Peyer's patch (tissue), 4 donors: ENCODE measurements around the gene PPP1CB. TPM values are rescaled to one million over a fixed set of nuclear protein-coding genes. Genes with fewer than 3 reads are reported as not detected.
A peak's percentile ranks its signal among the peaks of the same experiment; 100 is the strongest.

ENCODE experiments used
- DNase-seq, 3 donors: peaks; one replicate each; pipeline ENCODE4 v3.0.0-alpha.2; 2017 to 2019
- H3K27ac ChIP-seq, 4 donors: fragments of 200-600 bp; sonication (generic); one replicate each; pipeline ENCODE4 v1.5.1; 2016 to 2019
- H3K27me3 ChIP-seq, 2 donors: fragments of 200-600 bp; sonication (generic); one replicate each; pipeline ENCODE4 v1.5.1; 2019
- H3K36me3 ChIP-seq, 3 donors: fragments of 200-600 bp; sonication (generic); one replicate each; pipeline ENCODE4 v1.5.1; 2016 to 2019
- H3K4me1 ChIP-seq, 4 donors: fragments of 200-600 bp; sonication (generic); one replicate each; pipeline ENCODE4 v1.5.1; 2016 to 2019
- H3K4me3 ChIP-seq, 4 donors: fragments of 200-600 bp; sonication (generic); 1 replicate in 3 of 4; 2 replicates in 1 of 4; pipeline ENCODE4 v1.5.1; 2016 to 2019; ENCODE audit warnings: mild to moderate bottlenecking in 1 of 4
- H3K9me3 ChIP-seq, 4 donors: fragments of 200-600 bp; sonication (generic); one replicate each; pipeline ENCODE4 v1.5.1; 2016 to 2019; ENCODE audit warnings: mild to moderate bottlenecking in 1 of 4
- POLR2A ChIP-seq, 2 donors: fragments of 450-650 bp; IDR thresholded peaks; one replicate each; pipeline ENCODE4 v1.5.1; 2017; ENCODE audit warnings: antibody characterized with exemption in 2 of 2, mild to moderate bottlenecking in 2 of 2, moderate library complexity in 2 of 2
- total RNA-seq, 4 donors: library from RNA; depleted of rRNA; stranded (reverse); fragments of >200 nt; gene quantifications; one replicate each; pipeline ENCODE4 v1.1.0, GENCODE V29; 2016
- TF ChIP-seq, protein P1 (sequence below), 6 experiments: fragments of 450-650 bp in 4 of 6; fragments of 200-600 bp in 2 of 6; sonication (generic) in 1 of 6; IDR thresholded peaks; one replicate each; pipeline ENCODE4 v1.5.1; 2017 to 2019; ENCODE audit warnings: antibody characterized with exemption in 6 of 6, mild to moderate bottlenecking in 3 of 6, moderate library complexity in 1 of 6

Gene PPP1CB
- total RNA-seq, 4 donors from 2014 or later, result 92.8 to 200 (median 123) TPM

DNA sequence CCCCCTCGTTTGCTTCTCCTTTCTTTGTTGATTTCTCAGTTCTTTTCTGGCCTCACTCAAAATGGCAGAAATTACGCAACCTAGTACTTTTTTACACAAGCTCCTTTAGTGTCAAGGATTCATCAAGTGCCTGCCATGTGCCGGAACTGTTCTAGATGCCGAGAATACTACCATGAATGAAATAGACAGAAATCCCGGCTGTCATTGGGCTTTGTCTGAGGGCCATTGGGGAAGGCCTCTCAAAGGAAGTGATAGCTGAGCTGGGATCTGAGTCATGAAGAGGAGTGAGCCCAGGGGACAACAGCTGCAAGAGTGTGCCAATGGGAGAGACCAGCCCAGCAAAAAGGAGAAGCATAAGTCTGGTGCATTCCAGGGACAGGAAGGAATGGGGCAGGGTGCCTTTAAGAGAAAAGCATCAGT lies 34.3 kb upstream of the PPP1CB start:
- H3K36me3 ChIP-seq, result no peaks in the 10 kb centered on the region
- peak in 1 of 3 donors; percentile 54 for DNase-seq
- TF ChIP-seq, protein P1, sequence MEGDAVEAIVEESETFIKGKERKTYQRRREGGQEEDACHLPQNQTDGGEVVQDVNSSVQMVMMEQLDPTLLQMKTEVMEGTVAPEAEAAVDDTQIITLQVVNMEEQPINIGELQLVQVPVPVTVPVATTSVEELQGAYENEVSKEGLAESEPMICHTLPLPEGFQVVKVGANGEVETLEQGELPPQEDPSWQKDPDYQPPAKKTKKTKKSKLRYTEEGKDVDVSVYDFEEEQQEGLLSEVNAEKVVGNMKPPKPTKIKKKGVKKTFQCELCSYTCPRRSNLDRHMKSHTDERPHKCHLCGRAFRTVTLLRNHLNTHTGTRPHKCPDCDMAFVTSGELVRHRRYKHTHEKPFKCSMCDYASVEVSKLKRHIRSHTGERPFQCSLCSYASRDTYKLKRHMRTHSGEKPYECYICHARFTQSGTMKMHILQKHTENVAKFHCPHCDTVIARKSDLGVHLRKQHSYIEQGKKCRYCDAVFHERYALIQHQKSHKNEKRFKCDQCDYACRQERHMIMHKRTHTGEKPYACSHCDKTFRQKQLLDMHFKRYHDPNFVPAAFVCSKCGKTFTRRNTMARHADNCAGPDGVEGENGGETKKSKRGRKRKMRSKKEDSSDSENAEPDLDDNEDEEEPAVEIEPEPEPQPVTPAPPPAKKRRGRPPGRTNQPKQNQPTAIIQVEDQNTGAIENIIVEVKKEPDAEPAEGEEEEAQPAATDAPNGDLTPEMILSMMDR (IDR thresholded peaks at IDR 0.05), result no peak
- TF ChIP-seq POLR2A (IDR thresholded peaks at IDR 0.05), result no peak
- peak overlapping the region in 3 of 4 donors; percentile 47 to 73 (median 55) for H3K27ac ChIP-seq
- peaks cover 0 to 10% (median 2%) of the 10 kb centered on the region in 4 donors for H3K4me1 ChIP-seq
- H3K4me3 ChIP-seq, result no peak overlapping the region
- no peaks in the 10 kb centered on the region for H3K9me3 ChIP-seq
- no peaks in the 10 kb centered on the region for H3K27me3 ChIP-seq

DNA sequence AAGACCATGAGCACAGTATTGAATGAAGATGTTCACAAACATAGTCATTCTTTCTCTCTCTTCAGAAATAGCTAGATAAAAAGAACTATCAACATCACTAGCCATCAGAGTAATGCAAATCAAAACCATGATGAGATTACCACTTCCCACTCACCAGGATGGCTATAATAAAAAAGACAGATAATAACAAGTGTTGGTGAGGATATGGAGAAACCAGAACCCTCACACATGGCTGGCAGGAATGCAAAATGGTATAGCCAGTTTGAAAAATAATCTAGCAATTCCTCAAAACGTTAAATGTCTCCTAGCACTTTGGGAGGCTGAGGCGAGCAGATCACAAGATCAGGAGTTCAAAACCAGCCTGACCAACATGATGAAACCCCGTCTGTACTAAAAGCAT lies 31.3 kb upstream of the PPP1CB start:
- H3K36me3 ChIP-seq, result no peaks in the 10 kb centered on the region
- no peaks in the 10 kb centered on the region for H3K27me3 ChIP-seq
- no peak overlapping the region for H3K4me3 ChIP-seq
- no peak overlapping the region for H3K27ac ChIP-seq
- DNase-seq, result no peak
- H3K9me3 ChIP-seq, result no peaks in the 10 kb centered on the region
- H3K4me1 ChIP-seq, result peaks cover 0 to 10% (median 2%) of the 10 kb centered on the region in 4 donors
- TF ChIP-seq, protein P1 (IDR thresholded peaks at IDR 0.05), result no peak
- TF ChIP-seq POLR2A (IDR thresholded peaks at IDR 0.05), result no peak

GRCh38 chr2:28721601-28722191 lies 29.9 kb upstream of the PPP1CB start:
- H3K27me3 ChIP-seq, result no peaks in the 10 kb centered on the region
- no peaks in the 10 kb centered on the region for H3K36me3 ChIP-seq
- TF ChIP-seq, protein P1 (IDR thresholded peaks at IDR 0.05), result no peak
- no peak for TF ChIP-seq POLR2A (IDR thresholded peaks at IDR 0.05)
- no peak overlapping the region for H3K4me3 ChIP-seq
- no peak overlapping the region for H3K27ac ChIP-seq
- peaks cover 0 to 3% (median 0%) of the 10 kb centered on the region in 4 donors for H3K4me1 ChIP-seq
- H3K9me3 ChIP-seq, result no peaks in the 10 kb centered on the region
- DNase-seq, result no peak

GRCh38 chr2:28725021-28725711 lies 26.5 kb upstream of the PPP1CB start:
- DNase-seq, result no peak
- no peak for TF ChIP-seq POLR2A (IDR thresholded peaks at IDR 0.05)
- TF ChIP-seq, protein P1 (IDR thresholded peaks at IDR 0.05), result no peak
- Histone ChIP-seq H3K27me3 (no peaks in the 10 kb centered on the region), H3K4me3 (no peak overlapping the region), H3K9me3 (no peaks in the 10 kb centered on the region), H3K4me1 (no peaks in the 10 kb centered on the region), H3K27ac (no peak overlapping the region), H3K36me3 (no peaks in the 10 kb centered on the region)

DNA sequence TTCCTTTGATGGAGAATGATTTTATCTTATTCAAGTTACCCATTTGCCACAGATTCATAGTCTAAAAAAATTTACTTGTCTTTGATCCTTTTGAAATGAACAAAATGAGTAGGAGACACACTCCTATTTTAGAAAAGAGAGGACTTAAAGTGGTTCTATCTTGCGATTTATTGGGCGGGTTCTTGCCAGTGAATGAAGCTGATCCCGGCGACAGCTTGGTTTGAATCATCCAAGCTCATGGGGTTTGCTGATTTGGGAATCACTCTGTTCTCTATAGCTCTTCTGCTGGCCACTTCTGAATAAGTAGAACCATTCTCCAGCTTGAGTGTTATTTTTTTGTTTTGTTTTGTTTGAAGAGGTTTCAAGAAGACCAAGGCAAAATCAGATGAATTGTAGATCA lies 25.5 kb upstream of the PPP1CB start:
- no peaks in the 10 kb centered on the region for H3K36me3 ChIP-seq
- H3K4me3 ChIP-seq, result no peak overlapping the region
- no peak for DNase-seq
- H3K27ac ChIP-seq, result no peak overlapping the region
- no peaks in the 10 kb centered on the region for H3K27me3 ChIP-seq
- H3K4me1 ChIP-seq, result no peaks in the 10 kb centered on the region
- no peaks in the 10 kb centered on the region for H3K9me3 ChIP-seq
- TF ChIP-seq, protein P1 (IDR thresholded peaks at IDR 0.05), result no peak
- TF ChIP-seq POLR2A (IDR thresholded peaks at IDR 0.05), result no peak
